Gastrocnemius medialis (tissue), 4 donors: Measurements from ENCODE around the gene CFC1B.
"Not testable (repeated sequence)": the region's sequence is repeated elsewhere in the genome, so short reads cannot be mapped to it uniquely, and the experiment has no call there.

Experiments
- CTCF ChIP-seq, 5 experiments: fragments of 450-650 bp in 3 of 5; fragments of 200-600 bp in 2 of 5; sonication (generic) in 2 of 5; IDR thresholded peaks in 4 of 5; conservative IDR thresholded peaks in 1 of 5; 1 replicate in 4 of 5; 2 replicates in 1 of 5; pipeline ENCODE4 v1.5.1; 2016 to 2019; ENCODE audit warnings: antibody characterized with exemption in 5 of 5, mild to moderate bottlenecking in 3 of 5, moderate library complexity in 3 of 5
- POLR2A ChIP-seq, 2 donors: fragments of 450-650 bp; IDR thresholded peaks; one replicate each; pipeline ENCODE4 v1.6.1; 2017; ENCODE audit warnings: antibody characterized with exemption in 2 of 2, mild to moderate bottlenecking in 2 of 2, moderate library complexity in 2 of 2

GRCh38 chr2:130554178-130554577 lies 33.2 kb downstream of the CFC1B start:
- TF ChIP-seq CTCF (IDR thresholded peaks at IDR 0.05 in 4 of 5, conservative IDR thresholded peaks at IDR 0.05 in 1 of 5); POLR2A (IDR thresholded peaks at IDR 0.05): not testable (repeated sequence)
